Vagina (tissue), 2 donors: ENCODE data around the gene C12orf42. TPM values are rescaled to one million over a fixed set of nuclear protein-coding genes. Genes with fewer than 3 reads are reported as not detected.
"Not testable (repeated sequence)": the region's sequence is repeated elsewhere in the genome, so short reads cannot be mapped to it uniquely, and the experiment has no call there.

Experiments
- DNase-seq, 2 donors: peaks; one replicate each; pipeline ENCODE4 v3.0.0-alpha.2; 2017; ENCODE audit errors: extremely low spot score in 2 of 2
- H3K27ac ChIP-seq: fragments of 200-600 bp; sonication (generic); one replicate; pipeline ENCODE4 v1.5.1; 2019
- H3K27me3 ChIP-seq: fragments of 200-600 bp; sonication (generic); one replicate; pipeline ENCODE4 v1.5.1; 2019
- H3K36me3 ChIP-seq, 2 donors: fragments of 200-600 bp; sonication (generic); one replicate each; pipeline ENCODE4 v1.5.1; 2017 to 2019
- H3K4me1 ChIP-seq: fragments of 200-600 bp; sonication (generic); one replicate; pipeline ENCODE4 v1.5.1; 2019
- H3K4me3 ChIP-seq, 2 donors: fragments of 200-600 bp; sonication (generic); 1 replicate in 1 of 2; 2 replicates in 1 of 2; pipeline ENCODE4 v1.5.1; 2016 to 2019
- H3K9me3 ChIP-seq: fragments of 200-600 bp; sonication (generic); one replicate; pipeline ENCODE4 v1.5.1; 2019
- CTCF ChIP-seq, 3 experiments: fragments of 450-650 bp in 2 of 3; fragments of 200-600 bp in 1 of 3; sonication (generic) in 1 of 3; IDR thresholded peaks; one replicate each; pipeline ENCODE4 v1.5.1; 2017 to 2019; ENCODE audit warnings: antibody characterized with exemption in 3 of 3, mild to moderate bottlenecking in 2 of 3, moderate library complexity in 2 of 3
- POLR2A ChIP-seq, 2 donors: fragments of 450-650 bp; IDR thresholded peaks; one replicate each; pipeline ENCODE4 v1.6.1; 2017; ENCODE audit warnings: antibody characterized with exemption in 2 of 2, mild to moderate bottlenecking in 2 of 2, moderate library complexity in 2 of 2
- POLR2AphosphoS5 ChIP-seq, 2 donors: sonication (generic); formaldehyde crosslinking; IDR thresholded peaks; one replicate each; pipeline ENCODE4 v1.9.0; 2017; ENCODE audit warnings: antibody characterized with exemption in 2 of 2, mild to moderate bottlenecking in 2 of 2, low read depth in 1 of 2; ENCODE audit not compliant: insufficient read depth in 1 of 2
- intact Hi-C: fragments of 100-400 bp; cut with DNase I; formaldehyde crosslinking; loops from one replicate; pipeline ENCODE4 v1.15.1; 2023
- total RNA-seq: library from RNA; depleted of rRNA; stranded (reverse); fragments of >200 nt; gene quantifications from one replicate; pipeline ENCODE4 v1.2.3, GENCODE V29; 2016

C12orf42 gene
- total RNA-seq, 1 donor from 2014 or later = not detected

- H3K9me3 ChIP-seq = no peaks in the 10 kb centered on the region
- TF ChIP-seq POLR2AphosphoS5 (IDR thresholded peaks at IDR 0.05; ENCODE audit: insufficient read depth in 1 of 2, low read depth in 1 of 2) = no peak
- no peak for TF ChIP-seq POLR2A (IDR thresholded peaks at IDR 0.05)
- TF ChIP-seq CTCF (IDR thresholded peaks at IDR 0.05) = no peak
- no peak for DNase-seq
- no peak overlapping the region for H3K27ac ChIP-seq
- intact Hi-C loops = no loop called here
- H3K4me3 ChIP-seq = no peak overlapping the region
- no peaks in the 10 kb centered on the region for H3K36me3 ChIP-seq
- H3K4me1 ChIP-seq = no peaks in the 10 kb centered on the region
- no peaks in the 10 kb centered on the region for H3K27me3 ChIP-seq
These were observed 53.6 kb downstream of the C12orf42 start for GRCh38 chr12:103442182-103442555.

- TF ChIP-seq POLR2AphosphoS5 (IDR thresholded peaks at IDR 0.05; ENCODE audit: insufficient read depth in 1 of 2, low read depth in 1 of 2) (no peak), CTCF (IDR thresholded peaks at IDR 0.05) (no peak), POLR2A (IDR thresholded peaks at IDR 0.05) (no peak)
- Histone ChIP-seq H3K27me3 (no peaks in the 10 kb centered on the region), H3K27ac (no peak overlapping the region), H3K36me3 (no peaks in the 10 kb centered on the region), H3K9me3 (no peaks in the 10 kb centered on the region), H3K4me1 (no peaks in the 10 kb centered on the region), H3K4me3 (no peak overlapping the region)
- intact Hi-C loops = no loop called here
- no peak for DNase-seq
These were observed 54.2 kb downstream of the C12orf42 start for GRCh38 chr12:103441437-103442181.

GRCh38 chr12:103434165-103435105 lies 61.3 kb downstream of the C12orf42 start:
- H3K27me3 ChIP-seq, intact Hi-C loops, H3K9me3 ChIP-seq, H3K4me3 ChIP-seq, H3K27ac ChIP-seq, DNase-seq, H3K4me1 ChIP-seq, H3K36me3 ChIP-seq: not testable (repeated sequence)

GRCh38 chr12:103431950-103432349 lies 63.8 kb downstream of the C12orf42 start:
- Histone ChIP-seq H3K9me3 (no peaks in the 10 kb centered on the region), H3K4me3 (no peak overlapping the region), H3K27me3 (no peaks in the 10 kb centered on the region), H3K36me3 (no peaks in the 10 kb centered on the region), H3K27ac (no peak overlapping the region), H3K4me1 (no peaks in the 10 kb centered on the region)
- TF ChIP-seq CTCF (IDR thresholded peaks at IDR 0.05) (no peak), POLR2A (IDR thresholded peaks at IDR 0.05) (no peak), POLR2AphosphoS5 (IDR thresholded peaks at IDR 0.05; ENCODE audit: insufficient read depth in 1 of 2, low read depth in 1 of 2) (no peak)
- intact Hi-C loops = no loop called here
- no peak for DNase-seq

GRCh38 chr12:103431387-103431786 lies 64.4 kb downstream of the C12orf42 start:
- intact Hi-C loops = no loop called here
- Histone ChIP-seq H3K27ac (no peak overlapping the region), H3K4me3 (no peak overlapping the region), H3K4me1 (no peaks in the 10 kb centered on the region), H3K9me3 (no peaks in the 10 kb centered on the region), H3K27me3 (no peaks in the 10 kb centered on the region), H3K36me3 (no peaks in the 10 kb centered on the region)
- DNase-seq = no peak
- no peak for TF ChIP-seq POLR2AphosphoS5 (IDR thresholded peaks at IDR 0.05; ENCODE audit: insufficient read depth in 1 of 2, low read depth in 1 of 2)
- TF ChIP-seq POLR2A (IDR thresholded peaks at IDR 0.05) = no peak
- TF ChIP-seq CTCF (IDR thresholded peaks at IDR 0.05) = no peak

GRCh38 chr12:103425674-103426073 lies 70.1 kb downstream of the C12orf42 start:
- H3K27ac ChIP-seq, H3K9me3 ChIP-seq, H3K27me3 ChIP-seq, intact Hi-C loops, H3K36me3 ChIP-seq, H3K4me1 ChIP-seq, H3K4me3 ChIP-seq, DNase-seq: not testable (repeated sequence)

DNA sequence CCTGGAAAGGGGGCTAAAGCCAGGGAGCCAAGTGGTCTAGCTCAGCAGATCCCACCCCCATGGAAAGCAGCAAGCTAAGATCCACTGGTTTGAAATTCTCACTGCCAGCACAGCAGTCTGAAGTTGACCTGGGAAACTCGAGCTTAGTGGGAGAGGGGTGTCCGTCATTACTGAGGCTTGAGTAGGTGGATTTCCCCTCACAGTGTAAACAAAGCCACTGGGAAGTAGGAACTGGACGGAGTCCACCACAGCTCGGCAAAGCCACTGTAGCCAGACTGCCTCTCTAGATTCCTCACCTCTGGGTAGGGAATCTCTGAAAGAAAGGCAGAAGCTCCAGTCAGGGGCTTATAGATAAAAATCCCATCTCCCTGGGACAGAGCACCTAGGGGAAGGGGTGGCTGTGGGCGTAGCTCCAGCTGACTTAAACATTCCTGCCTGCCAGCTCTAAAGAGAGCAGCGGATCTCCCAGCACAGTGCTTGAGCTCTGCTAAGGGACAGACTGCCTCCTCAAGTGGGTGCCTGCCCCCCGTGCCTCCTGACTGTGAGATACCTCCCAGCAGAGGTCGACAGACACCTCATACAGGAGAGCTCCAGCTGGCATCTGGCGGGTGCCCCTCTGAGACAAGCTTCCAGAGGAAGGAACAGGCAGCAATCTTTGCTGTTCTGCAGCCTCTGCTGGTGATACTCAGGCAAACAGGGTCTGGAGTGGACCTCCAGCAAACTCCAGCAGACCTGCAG lies 70.8 kb downstream of the C12orf42 start:
- H3K9me3 ChIP-seq, H3K27me3 ChIP-seq, H3K4me1 ChIP-seq, intact Hi-C loops, DNase-seq, H3K36me3 ChIP-seq, H3K27ac ChIP-seq, H3K4me3 ChIP-seq: not testable (repeated sequence)
